Hematopoietic multipotent progenitor cell (in vitro differentiated cells): ENCODE data around the gene IL32. TPM values are rescaled to one million over a fixed set of nuclear protein-coding genes. Genes with fewer than 3 reads are reported as not detected.

Source experiments
- DNase-seq, 3 donors: peaks; one replicate each; pipeline ENCODE4 v3.0.0-alpha.2; 2011 to 2015; ENCODE audit warnings: low read depth in 2 of 3, low spot score in 2 of 3
- total RNA-seq: library from RNA; depleted of rRNA; stranded (reverse); fragments of >200 nt; gene quantifications from one replicate; pipeline ENCODE4 v1.2.3, GENCODE V29; 2012

The IL32 gene
- total RNA-seq, 1 donor, result 0.54 TPM

DNA sequence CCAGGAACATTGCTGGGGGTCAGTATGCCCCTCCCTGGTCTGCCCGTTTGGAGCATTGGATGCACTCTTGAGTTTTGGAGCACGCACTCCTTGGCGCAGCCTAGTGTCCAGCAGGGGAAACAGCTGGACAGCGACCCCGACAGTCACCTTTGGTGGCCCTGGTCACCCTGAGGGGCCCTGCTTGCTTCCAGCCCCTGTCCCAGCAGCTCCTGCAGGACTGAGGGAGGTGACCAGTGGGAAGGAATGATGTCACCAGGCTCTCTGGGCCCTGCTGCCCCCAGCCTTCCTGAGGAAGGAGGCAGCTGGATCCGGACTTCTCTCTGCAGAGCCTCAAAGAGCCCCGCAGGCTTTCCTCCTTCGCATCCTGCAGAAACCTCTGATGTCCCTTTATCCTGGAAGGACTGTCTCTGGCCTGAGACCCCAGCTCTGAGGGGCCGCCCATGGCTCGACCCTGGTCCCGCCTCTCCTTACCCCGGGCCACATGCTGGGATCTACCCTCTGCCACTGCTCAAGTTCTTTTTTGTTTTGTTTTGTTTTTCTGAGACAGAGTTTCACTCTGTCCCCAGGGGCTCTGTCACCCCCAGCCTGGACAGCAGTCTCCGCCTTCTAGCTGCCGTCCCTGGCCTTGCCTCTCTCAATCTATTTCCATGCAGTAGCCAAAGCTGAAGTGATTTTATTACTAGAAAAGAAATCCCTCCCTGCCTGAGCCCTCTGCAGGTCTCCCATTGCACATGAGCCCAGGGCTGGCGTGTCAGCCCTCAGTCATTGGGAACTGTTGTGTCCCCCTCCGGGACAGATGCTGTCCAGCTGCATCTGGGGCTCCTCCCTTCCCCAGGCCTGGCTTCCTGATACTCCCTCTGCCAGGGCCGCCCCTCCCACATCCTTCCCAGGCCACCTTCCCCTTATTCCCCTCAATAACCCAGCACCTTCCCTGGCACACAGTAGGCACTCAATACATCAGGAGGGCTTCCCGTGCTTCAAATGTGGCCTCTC is 22.1 kb downstream of the IL32 start:
- DNase-seq, result peak in 1 of 3 donors; percentile 9

DNA sequence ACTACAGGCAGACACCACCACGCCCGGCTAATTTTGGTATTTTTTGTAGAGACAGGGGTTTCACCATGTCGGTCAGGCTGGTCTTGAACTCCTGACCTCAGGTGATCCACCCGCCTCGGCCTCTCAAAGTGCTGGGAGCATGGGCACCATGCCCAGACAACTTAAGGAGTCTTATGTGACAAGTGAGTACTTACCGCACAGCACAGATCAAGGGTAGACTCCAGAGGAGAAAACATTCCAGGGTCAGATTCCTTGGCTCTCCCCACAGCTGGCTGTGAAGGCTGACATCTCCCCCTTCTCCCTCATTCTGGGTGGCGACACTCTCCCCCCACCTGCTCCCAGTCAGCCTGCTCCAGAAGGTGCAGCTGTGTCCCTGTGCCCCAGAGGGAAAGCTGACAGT is 23.0 kb downstream of the IL32 start:
- DNase-seq, result no peak

DNA sequence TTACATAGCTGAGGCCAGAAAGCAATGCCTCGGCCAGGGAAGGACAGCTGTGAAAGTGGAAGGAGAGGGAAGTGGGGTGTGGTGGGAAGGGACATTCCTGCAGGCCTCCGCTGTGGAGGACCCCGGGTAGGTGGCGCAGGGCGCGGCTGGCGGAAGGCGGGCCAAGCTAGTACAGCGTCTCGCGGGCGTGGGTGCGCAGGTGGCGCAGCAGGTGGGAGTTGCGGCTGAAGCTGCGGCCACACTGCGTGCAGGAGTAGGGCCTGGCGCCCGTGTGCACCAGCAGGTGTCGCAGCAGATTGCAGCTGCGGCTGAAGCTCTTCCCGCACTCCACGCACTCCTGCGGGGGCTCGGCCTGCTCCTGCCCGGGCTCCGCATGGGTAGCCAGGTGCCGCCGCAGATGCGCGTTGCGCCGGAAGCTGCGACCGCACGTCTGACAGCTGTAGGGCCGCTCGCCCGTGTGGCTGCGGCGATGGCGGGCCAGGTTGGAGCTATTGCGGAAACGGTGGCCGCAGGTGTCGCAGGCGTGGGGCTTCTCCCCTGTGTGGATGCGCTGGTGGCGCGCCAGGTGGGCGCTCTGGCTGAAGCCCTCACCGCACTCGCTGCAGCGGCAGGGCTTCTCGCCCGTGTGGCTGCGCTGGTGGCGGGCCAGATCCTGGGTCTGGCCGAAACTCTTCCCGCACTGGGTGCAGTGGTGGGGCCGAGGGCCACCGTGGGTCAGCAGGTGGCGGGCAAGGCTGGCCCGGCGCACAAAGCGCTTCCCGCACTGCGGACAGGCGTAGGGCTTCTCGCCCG is 23.7 kb downstream of the IL32 start:
- no peak for DNase-seq

DNA sequence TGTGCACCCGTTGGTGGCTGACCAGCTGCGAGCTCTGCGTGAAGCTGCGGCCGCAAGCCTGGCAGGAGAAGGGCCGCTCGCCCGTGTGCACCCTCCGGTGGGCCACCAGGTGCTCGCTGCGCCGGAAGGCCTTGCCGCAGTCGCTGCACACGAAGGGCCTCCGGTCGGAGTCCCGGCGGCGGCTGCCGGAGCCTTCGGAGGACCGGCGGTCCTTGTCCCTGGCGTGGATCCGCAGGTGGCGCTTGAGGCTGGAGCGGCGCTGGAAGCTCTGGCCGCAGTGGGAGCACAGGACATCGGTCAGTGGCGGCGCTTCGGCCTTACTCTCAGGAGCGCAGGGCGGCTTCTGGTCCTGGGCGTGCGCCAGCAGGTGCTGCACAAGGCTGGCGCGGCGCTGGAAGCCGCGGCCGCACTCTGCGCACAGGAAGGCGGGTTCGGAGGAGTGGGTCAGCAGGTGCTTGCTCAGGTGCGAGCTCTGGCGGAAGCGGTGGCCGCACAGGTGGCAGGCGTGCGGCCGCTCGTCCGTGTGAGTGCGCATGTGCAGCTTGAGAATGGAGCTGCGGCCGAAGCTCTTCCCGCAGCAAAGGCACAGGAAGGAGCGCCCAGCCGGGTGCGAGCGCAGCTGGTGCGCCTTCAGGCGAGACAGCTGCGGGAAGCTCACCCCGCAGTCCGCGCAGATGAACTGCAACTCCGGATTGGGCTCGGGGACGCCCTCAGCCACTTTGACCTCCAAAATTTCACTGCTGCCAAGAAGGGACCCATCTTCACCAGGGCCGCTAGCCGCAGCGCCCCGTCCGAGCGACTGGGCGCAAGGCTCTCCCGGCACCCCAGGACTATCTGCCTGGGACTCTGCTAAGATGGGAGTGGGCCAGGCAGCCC is 24.5 kb downstream of the IL32 start:
- DNase-seq, result no peak

DNA sequence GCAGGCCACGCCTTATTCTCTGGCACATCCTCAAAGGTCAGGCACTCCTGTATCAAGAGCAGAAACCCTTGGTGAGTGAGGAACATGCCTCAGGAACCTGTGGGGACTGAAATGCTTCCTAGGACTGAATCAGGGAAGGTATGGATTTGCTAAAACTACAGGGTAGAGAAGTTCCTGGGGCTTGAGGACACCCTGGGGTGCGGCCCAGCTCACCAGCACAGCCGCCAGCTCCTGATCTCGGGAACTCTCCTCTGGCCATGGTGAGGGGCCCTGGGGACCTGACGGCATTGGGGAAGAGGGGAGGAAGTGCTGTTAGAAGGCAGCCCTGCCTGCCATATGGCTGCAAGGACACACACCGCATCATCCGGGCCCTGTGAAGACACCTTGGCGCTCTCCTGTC is 26.1 kb downstream of the IL32 start:
- DNase-seq, result no peak

DNA sequence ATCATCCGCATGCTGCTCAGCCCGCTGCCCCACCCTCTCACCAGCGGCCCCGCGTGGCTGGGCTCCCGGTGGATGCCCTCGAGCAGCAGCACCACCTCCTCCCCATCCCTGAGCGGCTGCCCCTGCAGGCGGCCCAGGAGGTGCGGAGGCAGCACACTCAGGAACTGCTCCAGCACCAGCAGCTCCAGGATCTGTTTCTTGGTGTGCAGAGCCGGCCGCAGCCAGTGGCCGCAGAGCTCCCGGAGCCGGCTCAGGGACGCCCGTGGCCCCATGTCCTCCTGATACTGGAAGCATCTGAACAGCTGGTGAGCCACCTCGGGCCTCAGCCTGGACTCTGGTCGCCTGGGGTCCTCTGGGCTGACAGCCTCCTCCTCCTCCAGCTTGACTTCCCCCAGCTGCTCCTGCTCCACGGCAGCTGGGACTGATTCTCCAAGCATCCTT is 27.1 kb downstream of the IL32 start:
- no peak for DNase-seq

DNA sequence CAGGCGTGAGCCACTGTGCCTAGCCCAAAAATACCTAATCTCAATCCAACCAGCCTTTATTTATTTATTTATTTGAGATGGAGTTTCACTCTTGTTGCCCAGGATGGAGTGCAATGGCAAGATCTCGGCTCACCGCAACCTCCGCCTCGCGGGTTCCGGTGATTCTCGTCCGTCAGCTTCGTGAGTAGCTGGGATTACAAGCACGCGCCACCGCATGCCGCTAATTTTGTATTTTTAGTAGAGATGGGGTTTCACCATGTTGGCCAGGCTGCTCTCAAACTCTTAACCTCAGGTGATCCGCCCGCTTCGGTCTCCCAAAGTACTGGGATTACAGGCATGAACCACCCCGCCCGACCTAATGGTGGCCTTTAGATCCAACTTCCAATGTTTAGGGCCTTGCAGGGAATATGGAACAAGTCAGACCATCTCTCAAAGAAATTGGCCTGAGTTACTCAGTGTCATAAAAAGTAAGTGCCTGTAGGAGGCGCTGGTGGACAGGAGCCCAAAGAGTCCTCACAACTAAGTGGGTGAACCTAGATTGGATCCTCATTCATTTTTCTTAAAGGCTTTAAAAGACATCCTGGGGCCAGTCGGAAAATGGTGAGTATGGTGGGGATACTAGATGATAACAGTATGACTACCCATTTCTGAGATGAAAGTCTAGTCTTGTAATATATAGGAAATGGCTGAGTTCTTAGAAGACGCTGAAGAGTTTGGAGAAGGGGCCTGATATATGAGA is 29.0 kb downstream of the IL32 start:
- peak; percentile 49 to 77 (median 50) for DNase-seq

DNA sequence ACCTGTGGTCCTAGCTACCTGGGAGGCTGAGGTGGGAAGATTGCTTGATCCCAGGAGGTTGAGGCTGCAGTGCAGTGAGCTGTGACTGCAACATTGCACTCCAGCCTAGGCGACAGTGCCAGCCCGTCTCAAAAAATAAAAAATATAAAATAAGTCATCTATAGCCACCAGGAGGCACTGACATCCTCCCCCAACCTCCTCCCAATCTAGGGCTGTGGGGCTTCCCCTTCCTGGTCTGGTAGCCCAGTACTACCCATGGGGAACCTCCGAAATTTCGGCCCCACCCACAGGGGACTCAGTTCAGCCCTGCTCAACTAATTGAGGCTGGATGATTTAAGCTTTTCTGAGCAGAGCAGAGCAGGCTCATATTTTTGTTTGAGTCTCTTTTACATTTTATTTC is 30.4 kb downstream of the IL32 start:
- peak in 2 of 3 donors; percentile 81 to 84 for DNase-seq

DNA sequence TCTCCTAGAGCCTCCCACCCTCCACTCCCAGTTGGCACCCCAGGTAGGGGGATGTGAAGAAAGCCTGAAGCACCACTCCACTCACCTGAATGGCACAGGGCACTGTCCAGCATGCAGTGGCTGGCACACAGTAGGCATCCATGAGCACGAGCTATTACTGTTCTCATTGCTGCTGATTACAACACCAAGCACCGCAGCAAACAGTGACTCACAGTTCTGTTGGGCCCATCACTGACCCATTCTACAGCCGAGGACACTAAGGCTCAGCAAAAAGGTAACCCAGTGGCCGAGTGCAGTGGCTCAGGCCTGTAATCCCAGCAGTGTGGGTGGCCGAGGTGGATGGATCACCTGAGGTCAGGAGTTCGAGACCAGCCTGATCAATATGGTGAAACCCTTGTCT is 30.9 kb downstream of the IL32 start:
- no peak for DNase-seq

DNA sequence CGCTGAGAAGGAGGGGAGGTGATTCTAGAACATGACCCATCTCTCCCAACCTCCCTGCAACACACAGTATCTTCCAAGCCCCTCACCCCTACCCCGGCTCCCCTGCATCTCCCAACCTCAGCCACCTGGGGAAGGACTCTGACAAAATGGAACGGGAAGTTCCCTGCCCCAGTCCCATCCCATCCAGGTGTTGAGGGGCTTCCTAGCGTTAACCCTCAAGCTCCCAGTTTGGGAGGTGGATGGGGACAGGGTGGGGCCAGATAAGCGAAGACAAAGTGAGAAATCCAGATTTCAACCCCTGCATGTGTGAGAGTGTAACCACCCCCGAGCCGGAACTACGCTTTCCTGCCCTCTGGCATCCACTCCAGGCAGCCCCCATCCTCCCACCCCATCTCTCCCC is 31.8 kb downstream of the IL32 start:
- no peak for DNase-seq

DNA sequence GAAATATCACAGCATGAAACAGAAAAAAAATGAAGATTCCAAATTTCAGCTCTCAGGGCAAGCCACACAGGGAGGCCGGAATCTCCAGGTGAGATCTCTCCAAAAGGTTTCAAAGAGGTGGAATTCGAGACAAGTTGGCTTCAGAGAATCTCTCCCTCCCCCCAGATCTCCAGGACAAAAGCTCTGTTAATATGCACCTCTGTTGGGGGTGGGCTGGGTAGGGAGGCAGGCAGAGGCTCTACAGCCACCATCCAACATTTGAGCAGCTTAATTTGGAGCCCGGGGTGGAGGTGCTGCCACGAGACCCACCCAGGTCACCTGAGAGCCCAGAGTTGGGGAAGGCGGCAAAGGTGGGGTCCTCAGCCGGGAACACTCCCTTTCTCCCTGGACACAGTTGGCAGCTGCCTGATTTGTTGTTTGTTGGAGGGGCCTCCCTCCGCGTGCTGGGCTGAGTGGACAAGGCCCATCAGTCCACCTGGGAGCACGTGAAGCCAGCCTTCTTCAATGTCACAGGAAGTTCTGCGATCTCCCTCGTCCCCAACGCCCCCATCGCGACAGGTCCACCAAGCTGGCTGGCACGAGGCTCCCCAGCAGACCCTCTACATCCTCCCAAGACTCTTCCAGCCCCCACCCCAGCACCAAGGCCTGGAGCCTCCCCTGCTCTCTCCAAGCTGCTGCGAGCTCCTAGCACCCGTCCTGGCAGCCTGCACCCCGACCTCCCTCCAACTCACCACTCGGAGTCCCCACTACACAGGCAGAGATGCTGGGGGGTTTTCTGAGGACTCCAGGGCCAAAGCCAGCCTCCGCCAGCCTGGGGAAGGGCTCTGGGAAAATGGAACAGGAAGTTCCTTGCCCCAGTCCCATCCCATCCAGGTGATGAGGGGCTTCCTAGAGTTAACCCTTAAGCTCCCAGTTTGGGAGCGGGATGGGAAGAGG is 33.3 kb downstream of the IL32 start, which contains the start of gene ZSCAN10:
TSS of gene ZSCAN10 (minus strand) at position 836 of the 936 bp plus-strand sequence. CDS start 6,357 bp downstream, outside the sequence.
- no peak for DNase-seq

DNA sequence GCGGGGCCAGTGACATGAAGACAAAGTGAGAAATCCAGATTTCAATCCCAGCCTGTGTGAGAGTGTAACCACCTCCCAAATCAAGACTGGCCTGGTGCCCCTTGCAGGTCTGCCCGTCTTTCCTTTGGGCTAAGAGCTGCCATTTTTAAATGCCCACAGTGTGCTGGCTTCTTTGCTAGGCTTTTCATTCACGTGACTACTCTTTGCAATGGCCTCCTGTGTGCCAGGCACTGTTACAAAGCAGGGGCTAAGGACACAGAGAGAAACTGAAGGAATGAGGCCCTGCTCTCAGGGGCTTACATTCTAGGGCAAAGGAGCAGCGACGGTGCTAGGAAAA is 33.9 kb downstream of the IL32 start:
- DNase-seq, result no peak

DNA sequence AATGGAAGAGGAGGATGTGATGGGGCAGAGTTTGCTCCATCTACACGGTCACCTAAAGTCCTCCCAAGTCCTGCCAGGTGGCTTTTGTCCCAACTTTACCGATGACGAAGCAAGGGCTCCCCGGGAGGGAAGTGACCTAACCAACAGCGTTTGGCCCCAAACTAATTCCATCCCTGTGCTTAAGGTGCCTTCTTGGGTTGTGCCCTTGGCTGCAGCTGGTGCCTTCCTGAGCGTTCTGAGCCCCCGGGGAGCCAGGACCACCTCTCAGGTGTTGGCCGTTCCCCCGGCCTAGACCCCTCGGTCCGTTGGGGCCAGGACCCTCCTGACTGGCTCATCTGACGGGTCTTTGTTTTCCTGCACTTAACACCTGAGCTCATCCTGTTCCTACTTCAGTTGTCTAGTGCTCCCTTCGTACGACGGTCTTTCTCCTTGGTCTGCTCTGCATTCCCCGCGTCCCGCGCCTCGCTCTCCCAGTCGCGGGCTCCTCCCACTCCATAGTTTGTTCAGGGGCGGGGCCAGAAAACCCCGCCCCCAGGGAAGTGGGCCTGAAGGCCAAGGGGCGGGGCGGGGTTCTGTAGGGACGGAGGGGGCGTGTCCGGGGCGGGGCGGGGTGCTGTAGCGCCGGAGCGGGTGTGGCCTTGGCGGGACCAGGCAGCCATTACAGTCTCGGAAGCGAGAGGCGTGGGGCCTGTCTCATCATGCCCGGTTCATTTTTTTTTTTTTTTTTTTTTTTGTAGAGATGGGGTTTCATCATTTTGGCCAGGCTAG is 34.5 kb downstream of the IL32 start:
- peak; percentile 68 to 93 (median 90) for DNase-seq

DNA sequence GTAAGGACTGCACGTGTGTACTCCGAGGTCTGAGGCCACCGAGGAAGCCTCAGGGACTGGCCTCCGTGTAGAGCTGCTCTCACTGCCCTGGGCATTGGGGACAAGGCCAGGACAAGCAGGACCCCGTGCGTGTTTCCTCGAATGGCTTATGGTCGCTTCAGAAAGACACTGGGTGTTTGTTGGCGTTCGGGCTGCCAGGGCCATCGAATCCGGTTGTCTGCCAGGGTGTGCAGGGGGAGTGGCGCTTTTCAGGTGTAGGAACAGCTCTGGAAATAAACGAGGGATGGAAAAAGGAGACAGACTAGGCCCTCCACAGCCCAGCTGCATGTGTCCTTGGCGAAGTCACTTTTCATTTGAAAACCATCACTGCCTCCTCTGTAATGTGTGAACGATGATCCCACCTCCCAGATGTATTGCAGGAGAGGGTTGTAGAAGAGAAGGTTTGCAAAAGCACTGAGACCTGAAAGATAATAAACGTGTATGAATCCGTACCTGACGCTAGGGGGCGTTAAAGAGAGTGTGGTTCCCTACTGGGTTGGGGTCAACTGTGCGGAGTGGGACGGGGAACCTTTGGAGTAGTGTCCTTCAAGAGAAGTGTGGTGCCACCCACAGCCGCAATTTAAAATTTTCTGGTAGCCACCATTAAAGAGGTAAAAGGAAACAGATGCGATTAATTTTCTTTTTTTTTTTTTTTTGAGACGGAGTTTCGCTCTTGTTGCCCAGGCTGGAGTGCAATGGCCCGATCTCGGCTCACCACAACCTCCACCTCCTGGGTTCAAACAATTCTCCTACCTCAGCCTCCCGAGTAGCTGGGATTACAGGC is 35.8 kb downstream of the IL32 start:
- peak in 2 of 3 donors; percentile 80 to 85 for DNase-seq

DNA sequence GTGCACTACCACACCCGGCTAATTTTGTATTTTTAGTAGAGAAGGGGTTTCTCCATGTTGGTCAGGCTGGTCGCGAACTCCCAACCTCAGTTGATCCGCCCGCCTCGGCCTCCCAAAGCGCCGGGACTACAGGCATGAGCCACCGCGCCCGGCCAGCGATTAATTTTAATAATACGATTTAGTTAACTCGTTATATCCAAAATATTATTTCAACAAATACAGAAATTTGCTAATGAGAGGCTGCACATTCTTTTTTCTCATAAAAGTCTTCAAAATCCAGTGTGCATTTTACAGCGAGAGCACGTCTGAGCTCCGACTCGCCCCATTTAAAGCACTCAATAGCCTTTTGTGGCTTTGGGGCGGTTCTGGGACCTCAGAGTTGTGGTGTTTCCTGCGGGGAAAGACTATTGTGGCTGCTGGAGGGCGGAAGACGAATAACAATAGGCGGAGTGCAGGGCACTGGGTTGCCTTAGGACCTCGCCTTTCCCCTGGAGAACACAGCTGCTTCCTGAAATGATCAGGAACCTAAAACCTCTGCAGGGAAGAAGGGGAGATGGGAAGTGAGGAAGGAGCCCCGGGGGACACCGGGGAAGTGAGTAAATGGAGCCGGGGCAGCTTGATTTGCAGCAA is 36.5 kb downstream of the IL32 start:
- peak in 2 of 3 donors; percentile 38 to 42 for DNase-seq

DNA sequence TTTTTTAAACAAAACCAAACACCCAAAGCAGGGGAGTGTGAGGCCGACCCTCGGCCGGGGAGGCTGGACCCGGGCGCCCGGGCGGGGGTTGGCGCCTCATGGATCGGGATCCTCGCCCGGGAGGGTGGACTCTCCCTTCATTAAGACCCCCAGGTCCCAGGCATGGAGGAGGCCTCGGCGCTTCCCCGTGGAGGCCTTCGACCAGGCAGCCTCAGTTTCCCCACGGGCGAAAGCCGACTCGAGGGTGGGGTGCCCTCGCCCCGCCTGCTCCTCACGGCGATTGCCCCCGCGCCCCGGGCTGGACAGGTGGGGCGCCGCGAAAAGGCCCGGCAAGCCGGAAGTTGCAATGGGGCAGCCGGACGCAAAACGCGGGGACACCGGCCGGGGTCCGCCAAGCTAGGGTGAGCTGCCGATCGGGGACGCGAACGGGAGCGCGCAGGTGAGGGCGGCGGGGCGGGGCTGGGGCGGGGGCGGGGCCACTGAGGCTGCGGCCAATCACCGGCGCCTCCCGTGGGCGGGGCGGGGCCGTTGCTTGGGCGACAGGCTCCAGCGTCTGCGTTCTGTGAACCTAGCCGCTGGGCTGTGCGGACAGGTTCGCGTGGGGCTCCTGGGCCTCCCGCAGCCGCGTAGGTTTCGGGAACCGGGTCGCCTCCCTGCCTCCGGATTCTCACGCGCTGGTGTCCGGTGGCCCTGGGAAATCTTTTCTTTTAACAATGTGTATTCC is 40.9 kb downstream of the IL32 start:
- peak; percentile 72 to 94 (median 91) for DNase-seq
